Right hindlimb (tissue), 1 donor: ENCODE measurements around the gene RRAS.

ENCODE experiments used
- DNase-seq: peaks from one replicate; pipeline ENCODE4 v3.0.0-alpha.2; 2018

RRAS gene

DNA sequence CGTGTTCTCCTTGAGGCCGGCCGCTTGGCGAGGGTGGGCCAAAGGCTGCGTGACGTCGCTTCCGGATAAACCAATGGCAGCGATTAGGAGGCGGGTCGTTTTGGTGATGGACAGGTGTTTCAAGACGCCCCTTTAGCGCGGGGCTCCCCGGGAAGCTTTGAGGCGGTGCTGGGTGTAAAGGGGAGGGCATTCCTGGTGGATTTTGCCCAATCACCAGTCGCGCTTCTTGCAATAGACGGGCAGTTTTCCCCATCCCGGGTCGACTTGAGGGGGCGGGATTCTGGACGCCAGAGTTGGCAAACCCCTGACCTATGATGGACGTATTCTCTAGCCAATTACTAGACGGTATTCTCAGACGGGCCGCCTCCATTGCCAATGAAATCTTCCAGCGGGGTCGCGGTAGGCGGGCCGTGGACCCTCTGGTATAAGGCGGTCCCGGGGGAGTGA is 36.9 kb upstream of the RRAS start:
- peak; percentile 100 for DNase-seq

DNA sequence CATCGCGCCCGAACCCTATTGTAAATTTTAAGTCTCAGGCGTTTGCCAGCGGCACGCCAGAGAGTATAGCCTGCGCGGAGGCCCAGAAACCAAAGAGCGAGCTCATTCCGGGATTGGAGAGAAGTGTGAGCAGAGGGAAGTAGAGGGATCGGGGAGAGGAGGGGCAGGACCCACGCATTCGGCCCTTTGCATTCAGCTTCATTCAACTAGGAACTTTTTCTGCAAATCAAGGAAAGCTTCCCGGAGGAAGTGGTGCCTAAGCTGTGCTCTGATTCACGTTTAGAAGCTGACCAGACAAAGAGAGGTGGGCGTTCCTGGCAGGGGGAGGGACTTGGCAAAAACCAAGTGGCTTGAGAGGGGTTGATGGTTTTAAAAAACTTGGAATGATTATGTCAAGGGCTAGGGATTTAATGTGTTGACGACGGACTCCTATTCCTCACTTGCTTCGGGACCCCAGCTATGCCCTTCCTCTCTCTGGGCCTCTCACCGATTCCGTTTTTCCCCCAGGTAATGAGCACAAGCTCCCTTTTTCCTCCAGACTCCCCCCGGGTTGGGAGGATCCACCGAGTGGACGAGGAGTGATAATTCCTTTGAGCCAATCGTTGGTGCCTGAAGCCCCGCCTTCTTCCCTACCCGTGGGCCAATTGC is 36.3 kb upstream of the RRAS start:
- no peak for DNase-seq

DNA sequence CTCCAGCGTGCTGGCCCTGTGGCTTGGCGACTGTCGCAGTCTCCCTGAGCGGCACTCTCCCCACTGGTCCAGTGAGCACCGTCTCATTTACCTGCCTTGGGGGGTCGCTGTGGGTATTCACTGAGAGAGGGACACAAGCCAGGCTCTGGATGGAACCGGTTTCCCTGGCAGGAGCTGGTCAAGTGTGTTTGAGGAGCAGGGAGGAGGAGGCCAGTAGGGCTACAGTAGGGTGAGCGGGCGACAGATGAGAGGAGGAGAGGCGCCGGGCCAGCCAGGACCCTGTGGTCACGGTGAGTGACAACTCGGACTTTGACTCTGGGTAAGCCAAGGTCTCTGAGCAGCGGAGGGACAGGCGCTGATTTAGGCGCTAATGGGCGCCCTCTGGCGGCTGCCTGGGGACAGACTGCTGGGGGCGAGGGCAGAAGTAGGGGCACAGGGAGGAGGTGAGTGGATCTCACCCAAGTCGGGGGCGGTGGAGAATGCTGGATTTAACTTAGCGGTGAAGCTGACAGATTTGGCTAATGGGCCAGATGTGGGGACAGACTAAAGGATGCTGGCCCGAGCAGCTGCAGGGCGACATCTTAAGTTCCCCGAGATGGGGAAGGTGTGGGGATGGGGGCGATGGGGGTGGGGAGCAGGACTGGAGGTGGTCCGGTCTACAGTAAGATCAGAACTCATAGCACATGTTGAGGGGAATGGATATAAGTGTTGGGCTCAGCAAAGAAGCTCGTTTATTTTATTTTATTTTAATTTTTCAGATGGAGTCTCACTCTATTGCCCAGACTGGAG is 32.4 kb upstream of the RRAS start:
- peak; percentile 68 for DNase-seq

DNA sequence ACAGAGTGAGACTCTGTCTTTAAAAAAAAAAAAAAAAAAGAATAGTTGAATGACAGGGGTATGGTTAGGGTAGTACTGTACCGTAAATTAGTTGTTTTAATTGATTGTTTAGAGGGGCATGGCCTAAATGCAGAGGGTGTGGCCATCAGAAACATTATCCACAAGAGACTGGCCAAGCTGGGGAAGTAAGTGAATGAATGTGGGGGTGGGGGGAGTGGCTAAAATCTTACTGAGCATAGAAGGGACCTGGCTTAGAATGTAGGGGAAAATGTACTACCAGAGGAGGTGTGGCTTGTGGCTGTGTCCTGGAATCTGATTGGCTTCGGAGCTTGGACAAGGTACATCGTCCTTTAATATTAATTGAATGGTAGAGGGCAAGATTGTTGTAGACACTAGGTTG is 29.6 kb upstream of the RRAS start:
- no peak for DNase-seq

DNA sequence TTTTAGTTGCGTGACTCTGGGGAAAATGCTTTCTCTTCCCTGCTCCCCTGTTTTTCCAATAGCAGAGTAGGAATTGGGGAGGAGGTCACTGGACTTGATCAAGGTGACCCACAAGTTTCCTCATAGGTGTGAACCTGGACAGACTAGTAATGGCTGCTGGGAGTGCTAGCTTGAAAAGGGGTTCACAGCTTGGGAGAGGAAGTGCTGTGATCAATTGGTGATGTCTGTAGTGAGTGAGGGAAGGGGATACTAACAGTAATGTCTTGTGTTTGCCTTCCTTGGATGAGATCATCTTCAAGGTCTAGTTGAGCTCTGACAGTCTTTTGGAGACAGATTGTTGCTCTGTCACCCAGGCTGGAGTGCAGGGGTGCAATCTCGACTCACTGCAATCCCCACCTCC is 27.5 kb upstream of the RRAS start:
- DNase-seq, result no peak

DNA sequence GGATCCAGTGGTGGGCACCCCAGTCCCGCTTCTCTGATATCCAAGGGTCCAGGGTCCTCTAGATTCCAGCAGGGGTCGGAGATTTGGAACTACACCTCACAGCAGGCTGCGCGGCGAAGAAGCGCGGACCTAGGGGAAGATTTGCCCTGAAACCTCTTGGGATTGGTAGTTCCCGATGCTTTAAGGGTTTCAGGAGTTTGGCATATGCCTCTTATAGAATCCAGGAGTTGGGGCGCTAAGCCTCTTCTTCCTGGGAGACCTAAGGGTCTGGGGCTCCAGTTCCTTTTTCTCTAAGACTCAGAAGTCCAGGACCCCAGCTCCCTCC is 26.1 kb upstream of the RRAS start:
- DNase-seq, result no peak

DNA sequence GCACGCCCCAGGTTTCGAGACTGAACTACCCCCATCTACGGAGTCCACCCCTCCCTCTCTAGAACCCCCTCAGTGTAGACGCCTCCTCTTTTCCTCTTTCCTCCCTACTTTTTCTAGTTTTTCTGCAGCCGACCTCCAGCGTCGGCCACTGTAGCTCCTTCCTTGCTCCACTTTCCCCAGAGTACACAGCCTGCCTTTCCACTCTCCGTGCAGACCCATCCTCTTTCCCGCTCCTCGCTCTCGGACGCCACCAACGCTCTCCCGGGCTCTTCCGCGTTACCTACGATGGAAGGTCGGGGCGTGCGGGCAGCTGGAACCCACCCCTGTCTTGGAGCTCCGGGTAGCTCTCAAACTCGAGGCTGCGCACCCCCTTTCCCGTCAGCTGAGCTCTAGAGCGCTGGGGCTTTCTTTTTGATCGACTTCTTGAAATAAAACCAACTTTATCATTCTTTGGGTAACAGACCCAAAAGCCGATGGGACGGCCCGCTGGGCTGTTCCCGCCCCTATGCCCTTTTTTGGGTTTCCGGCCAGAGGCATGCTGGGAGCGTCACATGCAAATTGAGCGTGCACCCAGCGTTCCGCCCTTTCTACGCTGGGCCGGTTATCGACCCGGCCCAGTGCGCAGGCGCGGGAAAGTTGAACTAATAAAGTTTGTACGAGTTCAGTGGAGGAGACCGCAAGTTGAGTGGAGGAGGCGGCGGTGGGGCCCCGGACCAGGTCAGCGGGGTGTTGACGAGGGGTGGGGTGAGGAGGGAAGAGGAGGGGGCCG is 25.6 kb upstream of the RRAS start, which contains the start of the genes BCL2L12 and IRF3:
BCL2L12 (plus strand) TSS at position 583 of the 769 bp plus-strand sequence. CDS start 760 bp downstream, outside the sequence.
IRF3 (minus strand) TSS at position 507 of the 769 bp plus-strand sequence. CDS start 1,019 bp downstream, outside the sequence.
- DNase-seq, result peak; percentile 98

DNA sequence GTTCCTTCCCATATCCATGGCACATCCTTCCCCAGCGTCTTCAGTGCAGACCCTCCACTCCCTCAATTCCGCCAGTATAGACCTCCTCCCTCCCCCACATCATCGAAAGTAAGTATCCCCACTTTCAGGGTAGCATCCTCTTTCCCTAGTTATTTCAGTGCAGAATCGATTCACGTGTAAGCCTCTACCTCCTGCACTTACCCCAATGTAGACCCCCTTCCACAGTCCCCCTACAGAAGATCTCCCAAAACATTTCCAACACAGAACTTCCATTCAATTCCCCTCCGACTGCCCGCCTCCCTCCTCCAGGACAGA is 25.1 kb upstream of the RRAS start:
- no peak for DNase-seq

DNA sequence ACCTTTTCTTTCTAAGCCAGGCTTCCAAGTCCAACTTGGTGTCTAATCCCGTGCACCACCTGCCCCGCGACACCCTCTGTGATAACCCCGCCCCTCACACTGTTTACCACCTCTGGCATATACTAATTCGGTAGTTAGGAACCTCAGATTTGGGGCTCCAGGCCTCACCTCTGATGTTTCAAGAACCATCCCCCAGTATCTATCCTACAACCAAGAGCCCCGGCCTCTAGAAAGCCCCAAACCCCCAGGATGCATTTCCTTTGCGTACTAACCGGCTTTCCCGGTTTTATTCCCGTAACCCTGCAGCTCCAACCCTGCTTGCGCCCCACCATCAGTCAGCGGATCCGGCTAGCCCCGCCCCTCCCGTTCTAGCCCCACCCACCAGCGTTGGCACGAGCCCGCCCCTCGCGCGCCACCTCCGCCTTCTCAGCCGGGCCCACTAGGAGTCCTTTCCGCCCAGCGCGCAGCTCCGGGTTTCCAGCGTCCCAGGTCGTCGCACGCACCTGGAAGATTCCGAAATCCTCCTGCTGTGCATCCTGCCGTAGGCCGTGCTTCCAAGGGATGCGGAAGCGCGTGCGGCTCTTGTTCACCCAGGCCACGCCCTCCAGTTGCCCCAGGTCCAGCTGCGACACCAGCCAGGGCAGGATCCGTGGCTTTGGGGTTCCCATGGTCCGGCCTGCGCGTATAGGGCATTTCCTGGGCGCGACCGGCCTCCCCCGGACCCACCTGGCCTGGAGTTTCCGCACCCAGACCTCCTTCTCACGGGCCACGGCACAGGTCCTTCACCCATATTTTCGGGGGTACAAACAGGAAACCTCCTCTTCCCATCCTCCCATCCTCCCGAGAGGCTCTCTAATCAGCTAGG is 24.5 kb upstream of the RRAS start:
- DNase-seq, result peak; percentile 90

DNA sequence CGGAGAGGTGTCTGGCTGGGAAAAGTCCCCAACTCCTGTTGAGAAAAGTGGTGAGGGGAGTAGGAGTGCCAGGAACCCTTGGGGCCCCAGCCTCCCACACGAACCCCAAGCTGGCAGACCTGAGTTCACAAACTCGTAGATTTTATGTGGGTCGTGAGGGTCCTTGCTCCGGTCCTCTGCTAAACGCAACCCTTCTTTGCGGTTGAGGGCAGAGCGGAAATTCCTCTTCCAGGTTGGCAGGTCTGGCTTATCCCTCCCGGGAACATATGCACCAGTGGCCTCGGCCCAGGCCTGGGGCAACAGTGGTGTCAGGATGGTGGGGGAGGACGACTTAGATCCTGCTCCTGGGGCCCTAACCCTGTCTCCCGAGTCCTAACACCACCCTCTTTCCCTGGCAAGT is 23.3 kb upstream of the RRAS start:
- no peak for DNase-seq

DNA sequence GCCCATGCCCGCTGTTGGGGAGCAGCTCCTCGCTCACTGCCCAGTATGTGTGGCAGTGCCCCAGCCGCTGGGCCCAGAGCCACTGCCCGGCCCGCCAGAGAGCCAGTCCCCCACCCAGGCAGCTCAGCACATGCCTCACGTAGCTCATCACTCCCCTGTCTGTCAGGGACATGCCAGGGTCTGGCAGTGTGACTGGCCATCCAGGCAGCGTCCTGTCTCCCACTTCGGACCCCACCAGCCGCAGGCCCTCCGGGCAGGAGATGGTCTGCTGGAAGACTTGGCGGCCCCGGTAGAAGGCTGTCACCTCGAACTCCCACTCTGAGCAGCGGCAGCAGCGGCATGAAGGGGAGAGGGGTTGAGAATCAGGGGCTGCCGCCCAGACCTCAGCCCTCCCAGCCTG is 22.1 kb upstream of the RRAS start:
- no peak for DNase-seq

DNA sequence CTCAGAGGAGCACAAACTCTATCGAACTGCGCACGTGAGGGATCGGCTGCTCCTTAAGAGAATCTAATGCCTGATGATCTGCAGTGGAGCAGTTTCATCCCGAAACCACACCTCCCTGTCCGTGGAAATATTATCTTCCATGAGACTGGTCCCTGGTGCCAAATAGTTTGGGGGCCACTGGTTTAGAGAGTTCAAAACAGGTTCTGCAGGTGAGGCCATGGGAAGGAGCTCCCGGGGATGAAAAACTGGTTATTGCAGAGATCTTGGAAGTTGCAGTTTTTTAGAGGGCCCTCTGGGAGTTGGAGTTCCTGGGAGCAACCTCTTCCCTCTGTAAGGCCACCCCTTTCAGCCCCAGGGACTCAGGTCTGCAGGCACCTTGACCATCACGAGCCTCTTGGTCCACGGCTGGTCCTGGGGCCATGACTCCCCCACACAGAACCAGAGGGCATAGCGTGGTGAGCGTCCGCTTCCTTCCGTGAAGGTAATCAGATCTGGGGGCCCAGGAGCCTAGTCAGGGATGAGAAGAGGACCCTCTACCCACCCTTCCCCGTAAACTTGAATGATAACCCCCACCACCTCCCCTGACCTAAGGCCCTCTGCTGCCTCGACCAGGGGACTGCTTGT is 20.5 kb upstream of the RRAS start:
- no peak for DNase-seq

DNA sequence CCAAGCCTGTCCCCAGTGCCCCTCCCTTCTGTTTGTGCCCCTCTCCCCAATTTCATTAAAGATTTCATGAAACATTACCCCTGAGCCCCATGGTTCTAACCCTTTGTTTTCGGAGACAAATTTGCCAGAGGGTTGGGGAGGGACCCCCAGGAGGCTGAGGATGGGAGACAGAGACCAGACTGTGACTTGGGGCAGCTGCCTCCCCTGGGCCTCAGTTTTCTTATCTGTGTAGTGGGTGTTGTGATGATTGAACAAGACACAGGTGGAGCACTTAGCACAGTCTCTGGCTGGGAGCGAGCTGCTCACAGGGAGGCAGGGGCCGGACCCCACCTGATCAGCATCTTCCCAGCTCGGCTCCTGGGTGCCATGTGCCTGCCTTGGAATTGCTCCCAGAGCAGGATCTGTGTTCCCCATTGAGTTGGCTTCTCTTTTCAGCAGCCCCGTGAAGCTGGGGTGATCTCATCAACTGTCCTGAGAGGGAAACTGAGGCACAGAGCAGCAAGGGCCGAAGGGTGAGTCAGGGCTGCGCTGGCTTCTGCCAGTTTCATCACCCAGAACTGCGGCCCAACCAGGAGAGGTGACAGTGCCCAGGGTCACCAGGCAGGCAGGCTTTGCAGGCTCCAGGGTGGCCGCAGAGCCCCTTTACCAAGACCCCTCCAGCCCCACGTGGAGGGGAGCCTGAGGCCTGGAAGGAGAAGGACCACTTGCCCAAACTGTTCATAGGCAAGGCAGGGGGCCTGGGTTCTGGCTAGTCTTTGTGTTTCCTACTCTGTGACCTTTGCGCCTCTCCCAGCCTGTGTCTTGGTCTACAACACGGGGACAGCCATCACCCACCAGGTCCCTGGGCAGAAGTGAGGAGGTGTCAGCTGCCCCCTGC is 18.9 kb upstream of the RRAS start:
- no peak for DNase-seq

DNA sequence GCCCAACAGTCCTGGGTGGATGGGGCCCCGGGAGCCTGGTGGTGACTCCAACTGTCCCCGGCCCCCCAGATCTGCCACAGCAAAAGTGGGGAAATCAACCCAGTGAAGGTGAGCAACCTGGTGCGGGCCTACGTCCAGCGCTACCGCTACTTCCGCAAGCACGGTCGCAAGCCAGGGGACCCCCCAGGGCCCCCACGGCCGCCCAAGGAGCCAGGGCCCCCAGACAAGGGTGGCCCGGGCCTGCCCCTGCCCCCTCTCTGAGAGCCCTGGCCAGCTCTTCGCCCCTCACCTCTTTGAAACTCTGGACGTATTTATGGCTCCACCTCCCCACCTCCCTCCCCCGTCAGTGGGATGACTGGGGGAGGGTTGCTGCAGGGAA is 18.2 kb upstream of the RRAS start:
- no peak for DNase-seq

DNA sequence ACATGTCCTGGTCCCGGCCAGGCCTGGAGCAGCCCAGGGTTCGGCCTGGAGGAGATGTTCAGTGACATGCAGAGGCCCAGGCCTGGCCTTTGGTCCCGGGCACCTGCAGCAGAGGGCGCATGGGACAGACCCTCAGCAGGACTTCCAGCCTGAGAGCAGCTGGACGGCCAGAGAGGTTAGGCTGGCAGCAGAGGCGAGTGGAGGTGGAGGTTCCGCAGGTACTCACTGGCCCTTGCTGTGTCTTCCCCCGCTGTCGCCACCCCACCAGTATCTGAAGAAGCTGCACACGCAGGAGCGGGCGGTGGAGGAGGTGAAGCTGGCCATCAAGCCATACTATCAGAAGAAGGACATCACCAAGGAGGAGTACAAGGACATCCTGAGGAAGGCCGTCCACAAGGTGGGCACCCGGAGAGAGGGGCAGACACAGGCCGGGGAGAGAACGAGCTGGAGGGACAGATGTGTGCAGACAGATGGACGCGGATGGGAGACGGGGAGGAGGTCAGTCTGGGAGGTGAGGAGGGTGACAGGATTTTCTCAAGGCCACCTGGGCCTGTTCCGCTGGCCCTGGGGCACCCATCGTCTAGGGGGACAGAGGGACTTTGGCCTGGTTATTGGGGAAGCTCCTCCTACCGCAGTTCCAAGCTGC is 17.7 kb upstream of the RRAS start:
- no peak for DNase-seq

DNA sequence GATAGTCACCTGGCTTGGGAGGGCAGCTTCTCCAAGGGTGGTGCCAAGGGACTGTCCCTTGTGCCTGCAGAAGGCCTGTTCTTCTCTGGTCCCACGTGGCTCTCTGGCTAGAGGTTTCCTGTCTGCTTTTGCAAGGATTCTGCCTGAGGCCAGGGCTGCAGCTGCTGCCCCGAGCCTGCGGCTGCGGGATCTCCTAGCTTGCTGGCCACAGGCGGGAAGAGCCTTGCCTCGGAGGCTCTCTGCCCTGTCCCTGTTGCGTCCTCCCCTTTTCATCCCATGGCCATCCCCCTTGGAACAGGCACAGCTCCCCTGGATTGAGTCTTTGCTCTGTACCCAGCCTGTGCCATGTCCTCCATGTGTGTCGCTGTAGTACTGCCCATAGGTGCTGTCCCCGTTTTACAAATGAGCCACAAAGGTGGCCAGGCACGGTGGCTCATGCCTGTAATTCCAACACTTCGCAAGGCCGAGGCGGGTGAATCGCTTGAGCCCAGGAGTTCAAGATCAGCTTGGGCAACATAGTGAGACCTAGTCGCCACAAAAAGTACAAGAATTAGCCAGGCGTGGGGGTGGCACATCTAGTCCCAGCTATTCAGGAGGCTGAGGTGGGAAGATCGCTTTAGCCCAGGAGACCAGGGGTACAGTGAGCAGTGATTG is 16.6 kb upstream of the RRAS start:
- DNase-seq, result no peak

DNA sequence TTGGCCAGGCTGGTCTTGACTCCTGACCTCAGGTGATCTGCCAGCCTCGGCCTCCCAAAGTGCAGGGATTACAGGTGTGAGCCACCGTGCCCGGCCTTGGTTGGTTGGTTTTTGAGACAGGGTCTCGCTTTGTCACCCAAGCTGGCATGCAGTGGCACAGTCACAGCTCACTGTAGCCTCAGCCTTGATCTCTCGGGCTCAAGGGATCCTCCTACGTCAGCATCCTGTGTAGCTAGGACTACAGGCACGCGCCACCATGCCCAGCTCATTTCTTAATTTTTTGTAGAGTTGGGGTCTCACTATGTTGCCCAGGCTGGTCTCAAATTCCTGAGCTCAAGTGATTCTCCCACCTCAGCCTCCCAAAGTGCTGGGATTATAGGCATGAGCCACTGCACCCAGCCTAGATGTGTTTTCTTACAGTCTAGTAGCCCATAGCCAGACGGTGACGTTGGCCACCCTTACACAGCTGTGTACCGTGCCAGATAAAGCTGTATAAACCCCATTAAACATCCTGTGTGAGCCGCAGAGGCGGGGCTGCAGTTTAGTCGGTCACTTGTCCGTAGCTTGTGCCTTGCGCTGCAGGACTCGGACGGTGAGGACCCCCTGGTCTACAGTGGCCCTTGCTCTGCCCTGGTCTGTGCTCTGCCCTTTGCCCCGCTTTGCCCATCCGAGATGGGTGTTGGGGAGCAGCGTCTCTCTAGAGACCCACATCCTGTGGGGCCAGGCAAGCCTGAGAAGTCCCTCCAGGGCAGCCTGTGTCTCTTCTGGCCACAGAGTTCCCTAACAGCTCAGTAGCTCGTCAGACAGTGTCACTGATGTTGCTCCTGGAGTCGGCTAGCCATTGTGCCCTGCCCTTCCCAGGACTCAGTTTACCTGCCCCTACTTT is 15.9 kb upstream of the RRAS start:
- DNase-seq, result no peak

DNA sequence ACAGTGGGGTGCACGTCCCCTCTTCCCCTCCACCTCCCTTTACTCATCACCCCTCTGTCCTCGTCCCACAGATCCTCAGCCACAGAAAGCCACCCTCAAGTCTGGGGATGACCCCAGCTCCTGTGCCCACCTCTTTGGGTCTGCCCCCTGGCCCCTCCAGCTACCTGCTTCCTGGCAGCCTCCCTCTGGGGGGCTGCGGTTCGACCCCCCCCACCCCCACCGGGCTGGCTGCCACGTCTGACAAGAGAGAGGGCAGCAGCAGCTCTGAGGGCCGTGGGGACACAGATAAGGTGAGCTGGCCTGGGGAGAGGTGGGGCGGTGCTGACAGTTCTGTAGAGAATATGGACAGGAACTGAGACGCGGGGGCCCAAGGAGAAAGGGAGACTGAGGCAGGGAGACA is 14.6 kb upstream of the RRAS start:
- DNase-seq, result no peak

DNA sequence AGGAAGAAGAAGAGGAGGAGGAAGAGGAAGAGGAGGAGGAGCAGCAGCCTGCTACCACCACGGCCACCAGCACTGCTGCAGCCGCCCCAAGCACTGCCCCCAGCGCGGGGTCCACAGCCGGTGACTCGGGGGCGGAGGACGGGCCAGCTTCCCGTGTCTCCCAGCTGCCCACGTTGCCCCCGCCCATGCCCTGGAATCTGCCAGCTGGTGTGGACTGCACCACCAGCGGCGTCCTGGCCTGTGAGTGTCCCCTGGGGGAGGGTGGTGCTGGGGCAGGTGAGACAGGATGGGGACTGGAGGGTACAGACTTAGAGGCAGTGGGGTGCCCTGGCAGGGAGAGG is 13.5 kb upstream of the RRAS start:
- DNase-seq, result no peak
